ENCODE results near the gene RTTN. TPM values are rescaled to one million over a fixed set of nuclear protein-coding genes. Genes with fewer than 3 reads are reported as not detected.
A peak's percentile ranks its signal among the peaks of the same experiment; 100 is the strongest.
"Not testable (repeated sequence)": the region's sequence is repeated elsewhere in the genome, so short reads cannot be mapped to it uniquely, and the experiment has no call there.

RTTN gene, protein sequence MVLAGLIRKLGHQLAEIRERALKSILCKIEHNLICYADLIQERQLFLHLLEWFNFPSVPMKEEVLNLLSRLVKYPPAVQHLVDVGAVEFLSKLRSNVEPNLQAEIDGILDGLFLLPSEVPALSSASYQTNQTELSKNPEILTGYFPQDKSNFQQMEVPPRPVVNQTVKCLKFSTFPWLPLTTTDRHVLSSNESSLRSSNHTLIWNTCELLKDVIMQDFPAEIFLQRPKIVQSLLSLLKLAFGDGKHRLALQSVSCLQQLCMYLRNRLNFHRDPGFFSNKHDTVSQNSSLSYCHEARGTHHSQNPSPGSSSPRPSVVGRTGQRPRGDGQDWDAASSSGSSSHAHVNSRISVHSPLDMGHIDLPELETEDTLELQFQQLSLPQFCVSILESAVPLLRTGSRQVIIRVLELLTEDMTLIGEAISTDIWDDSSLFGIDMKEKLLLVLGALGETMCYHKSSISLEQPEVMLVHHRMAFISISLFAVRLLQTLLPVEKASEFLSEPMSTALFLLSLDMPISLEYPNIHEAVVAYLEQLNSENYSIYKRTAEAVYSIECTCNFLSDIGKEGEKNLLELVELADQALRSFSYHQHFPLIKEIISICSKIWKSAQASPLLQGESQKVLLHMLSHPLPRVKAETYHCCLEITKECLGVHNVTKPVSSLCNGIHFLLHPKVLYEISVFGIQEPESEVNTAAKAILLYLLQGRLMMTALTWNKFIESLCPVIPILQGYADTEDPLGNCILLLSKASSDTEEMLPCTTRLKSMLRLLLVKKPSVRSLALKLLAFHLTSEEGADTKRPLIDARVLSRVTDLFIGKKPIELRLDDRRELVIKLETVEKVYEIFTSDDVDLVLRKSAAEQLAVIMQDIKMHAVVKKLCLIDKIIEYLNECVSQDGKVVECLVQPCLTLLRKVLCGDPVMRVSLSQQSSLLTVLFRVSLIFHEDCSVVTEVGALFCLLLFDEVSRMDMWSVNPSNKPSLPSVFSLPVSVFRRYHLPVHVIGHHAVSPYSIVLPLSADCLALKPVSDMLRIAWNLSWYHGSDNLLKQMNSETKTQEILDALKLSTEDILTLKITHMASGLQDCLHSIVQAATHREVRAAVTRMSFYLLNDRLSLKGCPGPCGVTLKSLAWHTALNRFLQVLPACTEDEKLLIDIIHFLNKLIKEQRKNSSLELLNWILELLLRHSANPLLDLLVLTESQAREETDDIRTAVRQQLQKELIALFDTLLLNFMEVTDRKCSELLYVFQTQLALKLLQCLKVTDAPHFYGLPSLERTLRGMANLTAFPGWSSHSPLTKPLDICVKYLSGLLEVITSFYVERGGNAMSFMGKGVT (N-terminal part only)
- total RNA-seq = 10.8 TPM
- long read RNA-seq, partial matches to known transcripts = 1 of 3 reads
- long read RNA-seq, other reads (novel, unspliced or antisense) = 2 of 3 reads

DNA sequence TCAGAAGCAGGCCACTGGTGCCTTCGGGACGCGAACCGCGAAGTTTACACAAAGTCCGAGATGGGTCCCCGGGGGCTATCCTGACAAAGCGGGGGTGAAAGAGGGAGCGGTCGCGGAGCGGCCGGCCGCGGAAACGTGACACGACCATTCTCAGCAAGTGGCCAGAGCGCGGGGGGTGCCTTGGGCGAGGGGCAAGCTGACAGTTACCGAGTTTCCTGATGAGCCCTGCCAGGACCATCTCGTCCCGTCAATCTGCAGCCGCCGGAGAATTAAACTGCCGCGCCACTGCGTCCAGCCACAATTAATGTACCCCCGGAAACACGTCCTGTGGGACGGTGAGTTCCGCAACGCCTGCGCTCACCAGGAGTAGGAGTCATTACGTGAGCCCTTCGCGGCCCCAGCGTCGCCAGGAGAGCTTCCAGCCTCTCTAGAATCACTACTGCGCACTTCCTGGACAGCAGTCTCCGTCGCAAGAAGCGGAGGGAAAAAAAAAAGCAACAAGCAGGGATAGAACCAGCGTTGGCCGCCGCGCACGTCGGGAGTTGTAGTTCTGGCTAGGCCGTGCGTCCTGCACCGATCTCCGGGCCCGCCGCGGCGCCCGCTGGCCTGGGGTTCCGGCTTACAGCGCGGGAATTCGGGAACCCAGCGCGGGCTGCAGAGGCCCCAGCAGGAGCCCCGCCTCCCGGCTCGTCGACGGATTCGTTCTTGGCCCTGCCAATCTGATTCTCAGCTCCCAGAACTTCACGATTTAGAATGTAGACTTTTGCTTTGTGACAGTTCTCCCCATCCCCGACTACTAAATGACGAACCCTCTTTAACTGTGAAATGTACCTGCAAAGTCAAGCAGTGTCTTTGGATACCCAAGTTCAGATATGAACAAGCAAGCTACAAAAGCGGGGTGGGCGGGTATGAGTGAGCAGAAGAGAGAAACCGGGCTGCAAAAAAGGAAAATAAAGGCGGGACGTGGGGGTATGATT lies at the start of gene RTTN:
TSS of gene RTTN (minus strand) at position 267 of the 977 bp plus-strand sequence. CDS start at position 238, 29 bp downstream.
- DNase-seq = peak; percentile 96
- TF ChIP-seq, protein P1, sequence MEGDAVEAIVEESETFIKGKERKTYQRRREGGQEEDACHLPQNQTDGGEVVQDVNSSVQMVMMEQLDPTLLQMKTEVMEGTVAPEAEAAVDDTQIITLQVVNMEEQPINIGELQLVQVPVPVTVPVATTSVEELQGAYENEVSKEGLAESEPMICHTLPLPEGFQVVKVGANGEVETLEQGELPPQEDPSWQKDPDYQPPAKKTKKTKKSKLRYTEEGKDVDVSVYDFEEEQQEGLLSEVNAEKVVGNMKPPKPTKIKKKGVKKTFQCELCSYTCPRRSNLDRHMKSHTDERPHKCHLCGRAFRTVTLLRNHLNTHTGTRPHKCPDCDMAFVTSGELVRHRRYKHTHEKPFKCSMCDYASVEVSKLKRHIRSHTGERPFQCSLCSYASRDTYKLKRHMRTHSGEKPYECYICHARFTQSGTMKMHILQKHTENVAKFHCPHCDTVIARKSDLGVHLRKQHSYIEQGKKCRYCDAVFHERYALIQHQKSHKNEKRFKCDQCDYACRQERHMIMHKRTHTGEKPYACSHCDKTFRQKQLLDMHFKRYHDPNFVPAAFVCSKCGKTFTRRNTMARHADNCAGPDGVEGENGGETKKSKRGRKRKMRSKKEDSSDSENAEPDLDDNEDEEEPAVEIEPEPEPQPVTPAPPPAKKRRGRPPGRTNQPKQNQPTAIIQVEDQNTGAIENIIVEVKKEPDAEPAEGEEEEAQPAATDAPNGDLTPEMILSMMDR (IDR thresholded peaks at IDR 0.05) = no peak
- intact Hi-C loops (cut with DNase I) = no loop called here
- peaks cover 10% of the 10 kb centered on the region for H3K4me1 ChIP-seq
- no peaks in the 10 kb centered on the region for H3K9me3 ChIP-seq
- peaks cover 4% of the 10 kb centered on the region for H3K36me3 ChIP-seq
- peak within 1 kb of the TSS; percentile 75 for H3K4me3 ChIP-seq
- peak within 1 kb of the TSS; percentile 96 for H3K27ac ChIP-seq
- H3K27me3 ChIP-seq (ENCODE audit: low read depth) = no peaks in the 10 kb centered on the region
- ATAC-seq = peak; percentile 100

DNA sequence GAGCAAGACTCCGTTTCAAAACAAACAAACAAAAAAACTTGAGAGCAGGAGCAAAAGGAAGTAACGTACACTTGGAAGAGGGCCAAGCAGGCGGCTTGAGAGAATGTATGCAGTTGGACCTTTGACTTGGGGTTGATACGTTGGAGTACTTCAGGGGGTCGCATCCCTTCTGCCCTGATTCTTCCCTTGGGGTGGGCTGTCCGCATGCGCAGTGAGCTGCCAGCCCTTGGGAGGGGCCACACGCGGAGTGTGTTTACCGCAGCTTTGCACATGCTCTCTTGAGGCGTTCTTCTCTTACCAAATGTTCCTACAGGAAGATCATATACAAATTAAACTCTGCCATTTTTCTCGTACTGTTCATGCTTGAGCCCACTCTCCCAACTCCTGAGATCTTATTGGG lies 45.3 kb upstream of the RTTN start:
- Histone ChIP-seq H3K36me3 (no peaks in the 10 kb centered on the region), H3K4me1 (no peaks in the 10 kb centered on the region)
- intact Hi-C loops (cut with DNase I) = no loop called here

DNA sequence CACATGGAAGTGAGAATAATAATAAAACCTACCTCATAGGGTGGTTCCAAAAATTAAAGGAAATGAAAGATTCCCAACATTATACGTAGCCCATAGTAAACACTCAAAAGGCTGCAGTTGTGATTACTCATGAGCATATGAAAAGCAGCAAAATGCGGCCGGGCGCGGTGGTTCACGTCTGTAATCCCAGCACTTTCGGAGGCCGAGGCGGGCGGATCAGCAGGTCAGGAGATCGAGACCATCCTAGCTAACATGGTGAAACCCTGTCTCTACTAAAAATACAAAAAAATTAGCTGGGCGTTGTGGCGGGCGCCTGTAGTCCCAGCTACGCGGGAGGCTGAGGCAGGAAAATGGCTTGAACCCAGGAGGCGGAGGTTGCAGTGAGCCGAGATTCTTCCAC lies 44.4 kb upstream of the RTTN start:
- H3K4me1 ChIP-seq; H3K9me3 ChIP-seq; ATAC-seq; H3K27me3 ChIP-seq (ENCODE audit: low read depth); H3K36me3 ChIP-seq; DNase-seq; H3K4me3 ChIP-seq; intact Hi-C loops (cut with DNase I); H3K27ac ChIP-seq: not testable (repeated sequence)

More for the DNA sequence above, 45.3 kb upstream of the RTTN start:
- Histone ChIP-seq H3K27me3 (ENCODE audit: low read depth) (no peaks in the 10 kb centered on the region), H3K9me3 (no peaks in the 10 kb centered on the region), H3K4me3 (no peak overlapping the region), H3K27ac (no peak overlapping the region)
- no peak for DNase-seq
- TF ChIP-seq, protein P1 (IDR thresholded peaks at IDR 0.05) = no peak
- ATAC-seq = no peak

DNA sequence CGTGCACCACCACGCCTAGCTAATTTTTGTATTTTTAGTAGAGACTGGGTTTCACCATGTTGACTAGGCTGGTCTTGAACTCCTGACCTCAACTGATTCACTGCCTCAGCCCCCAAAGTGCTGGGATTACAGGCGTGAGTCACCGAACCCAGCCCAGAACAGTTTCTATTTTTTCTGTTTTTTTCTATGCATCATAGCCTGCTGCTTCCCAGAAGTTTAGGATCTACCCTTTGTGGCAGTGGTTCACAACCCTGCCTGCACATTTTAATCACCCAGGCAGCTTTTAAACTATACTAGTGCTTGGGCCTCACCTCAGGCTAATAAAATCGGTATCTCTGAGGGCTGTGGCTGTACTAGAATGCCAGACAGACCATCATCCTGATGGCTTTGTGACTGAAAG lies 43.6 kb upstream of the RTTN start:
- DNase-seq (no peak), ATAC-seq (no peak)
- intact Hi-C loops (cut with DNase I) = no loop called here
- no peaks in the 10 kb centered on the region for H3K36me3 ChIP-seq
- TF ChIP-seq, protein P1 (IDR thresholded peaks at IDR 0.05) = no peak
- H3K9me3 ChIP-seq = no peaks in the 10 kb centered on the region
- H3K27me3 ChIP-seq (ENCODE audit: low read depth) = no peaks in the 10 kb centered on the region
- H3K4me1 ChIP-seq = no peaks in the 10 kb centered on the region
- H3K27ac ChIP-seq = no peak overlapping the region
- H3K4me3 ChIP-seq = no peak overlapping the region

DNA sequence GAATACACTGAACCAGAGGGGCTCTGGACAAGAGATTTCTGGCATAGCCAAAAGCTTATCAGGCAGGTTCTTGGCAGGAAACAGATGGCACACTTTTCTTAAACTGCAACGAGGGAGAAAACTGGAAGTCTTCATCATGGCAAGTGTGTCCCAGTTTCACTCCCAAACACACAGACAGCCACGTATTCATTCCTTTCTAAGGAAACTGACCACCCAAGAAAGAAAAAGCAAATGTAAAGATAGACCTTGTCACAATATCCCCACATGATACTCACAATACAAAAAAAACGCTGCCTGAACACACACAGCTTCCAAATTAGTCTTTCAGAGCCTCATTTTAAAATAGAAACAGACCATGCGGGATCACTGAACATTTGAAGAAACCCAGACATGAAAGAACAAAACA lies 40.6 kb upstream of the RTTN start:
- Histone ChIP-seq H3K4me3 (no peak overlapping the region), H3K4me1 (no peaks in the 10 kb centered on the region), H3K27ac (no peak overlapping the region), H3K36me3 (no peaks in the 10 kb centered on the region), H3K9me3 (no peaks in the 10 kb centered on the region), H3K27me3 (ENCODE audit: low read depth) (no peaks in the 10 kb centered on the region)
- intact Hi-C loops (cut with DNase I) = no loop called here
- TF ChIP-seq, protein P1 (IDR thresholded peaks at IDR 0.05) = no peak
- DNase-seq (no peak), ATAC-seq (no peak)
